A549 (cell line): ENCODE measurements around the gene PDLIM5. TPM values are rescaled to one million over a fixed set of nuclear protein-coding genes. Genes with fewer than 3 reads are reported as not detected.

Experiments
- ATAC-seq, 2 experiments: fragments of 200-7000 bp in 1 of 2; fragments of >200 bp in 1 of 2; cut with Nextera tagmentation in 1 of 2; cut with Tn5 transposase in 1 of 2; 3 replicates each; pipeline versions ENCODE4 v1.8.0 to v1.9.1; 2018 to 2020; ENCODE audit warnings: mild to moderate bottlenecking in 1 of 2, moderate library complexity in 1 of 2
- CTCF ChIA-PET: fragments of 300-600 bp; sonication (Branson Sonifier 250); formaldehyde crosslinking; extraction: SDS; loops from one replicate; lab custom pipeline; 2021; ENCODE audit warnings: antibody characterized with exemption, inconsistent platforms; lab: Yijun Ruan, JAX
- POLR2A ChIA-PET: fragments of 350-600 bp; formaldehyde crosslinking; extraction: SDS; loops from one replicate; lab custom pipeline; 2021; ENCODE audit warnings: antibody characterized with exemption, inconsistent platforms; lab: Yijun Ruan, JAX
- DNase-seq, 2 experiments: peaks; one replicate each; pipeline versions ENCODE4 v3.0.0 to v3.0.0-alpha.2; 2011 to 2016; ENCODE audit warnings: low read depth in 1 of 2, low spot score in 1 of 2
- FAIRE-seq: peaks from 2 replicates; lab custom pipeline; 2011; peaks lifted over from hg19 to GRCh38; lab: Jason Lieb, UNC
- H3K27ac ChIP-seq, 2 experiments: fragments of >200 bp; sonication (Bioruptor Twin); formaldehyde crosslinking; 3 replicates each; pipeline ENCODE4 v1.5.1; 2016 to 2017
- H3K4me1 ChIP-seq: fragments of >200 bp; sonication (Bioruptor Twin); formaldehyde crosslinking; 3 replicates; pipeline ENCODE4 v1.6.1; 2016
- H3K4me2 ChIP-seq: fragments of >200 bp; sonication (Bioruptor Twin); formaldehyde crosslinking; 3 replicates; pipeline ENCODE4 v1.6.1; 2016
- H3K4me3 ChIP-seq: fragments of >200 bp; sonication (Bioruptor Twin); formaldehyde crosslinking; 3 replicates; pipeline ENCODE4 v1.5.1; 2016
- H3K9me3 ChIP-seq: fragments of >200 bp; sonication (Bioruptor Twin); formaldehyde crosslinking; 3 replicates; pipeline ENCODE4 v1.6.1; 2016
- ATOH8 ChIP-seq: fragments of 250-450 bp; sonication (Bioruptor Pico); IDR thresholded peaks from 2 replicates; pipeline ENCODE4 v1.5.0; 2020; ENCODE audit warnings: low read depth, mild to moderate bottlenecking, moderate library complexity
- CBX2 ChIP-seq: fragments of 200-600 bp; sonication (generic); IDR thresholded peaks from 2 replicates; pipeline ENCODE4 v1.6.1; 2016; ENCODE audit warnings: low read depth, mild to moderate bottlenecking, borderline replicate concordance
- CBX8 ChIP-seq: fragments of 200-600 bp; sonication (generic); IDR thresholded peaks from 2 replicates; pipeline ENCODE4 v1.6.1; 2016
- CTCF ChIP-seq: fragments of >200 bp; sonication (Bioruptor Twin); formaldehyde crosslinking; IDR thresholded peaks from 3 replicates; pipeline ENCODE4 v1.5.1; 2016
- E2F6 ChIP-seq: IDR thresholded peaks from 2 replicates; pipeline ENCODE4 v1.6.1; 2012; ENCODE audit warnings: low read depth, borderline replicate concordance
- EHF ChIP-seq: fragments of 250-450 bp; sonication (Bioruptor Pico); IDR thresholded peaks from 2 replicates; pipeline ENCODE4 v1.5.0; 2020; ENCODE audit warnings: mild to moderate bottlenecking
- EHMT2 ChIP-seq: fragments of 200-600 bp; sonication (generic); IDR thresholded peaks from 2 replicates; pipeline ENCODE4 v1.6.1; 2016; ENCODE audit warnings: antibody characterized with exemption, low read depth, mild to moderate bottlenecking, moderate library complexity
- ELK1 ChIP-seq: fragments of 150-350 bp; IDR thresholded peaks from 2 replicates; pipeline ENCODE4 v1.6.1; 2014; ENCODE audit warnings: low read depth, mild to moderate bottlenecking, low read length
- HDAC2 ChIP-seq: fragments of 200-600 bp; sonication (generic); IDR thresholded peaks from 2 replicates; pipeline ENCODE4 v1.6.1; 2016
- HMGXB4 ChIP-seq: fragments of 250-450 bp; sonication (Bioruptor Pico); IDR thresholded peaks from 2 replicates; pipeline ENCODE4 v1.5.0; 2021; ENCODE audit warnings: mild to moderate bottlenecking, moderate library complexity, borderline replicate concordance
- HOXA7 ChIP-seq: fragments of 250-450 bp; sonication (Bioruptor Pico); IDR thresholded peaks from 2 replicates; pipeline ENCODE4 v1.5.0; 2020; ENCODE audit warnings: mild to moderate bottlenecking, moderate library complexity
- HOXB13 ChIP-seq: fragments of 250-450 bp; sonication (Bioruptor Pico); IDR thresholded peaks from 2 replicates; pipeline ENCODE4 v1.5.0; 2020; ENCODE audit warnings: low read depth, mild to moderate bottlenecking, moderate library complexity
- JUNB ChIP-seq: fragments of >200 bp; sonication (Bioruptor Twin); formaldehyde crosslinking; IDR thresholded peaks from 2 replicates; pipeline ENCODE4 v1.6.1; 2016
- MAZ ChIP-seq: fragments of 150-350 bp; IDR thresholded peaks from 2 replicates; pipeline ENCODE4 v1.6.1; 2014; ENCODE audit warnings: antibody characterized with exemption, low read depth, low read length, borderline replicate concordance
- NPAS2 ChIP-seq: fragments of 250-450 bp; sonication (Bioruptor Pico); IDR thresholded peaks from 2 replicates; pipeline ENCODE4 v1.8.0; 2022; ENCODE audit warnings: mild to moderate bottlenecking, moderate library complexity, borderline replicate concordance
- RCOR1 ChIP-seq: fragments of 150-350 bp; IDR thresholded peaks from 2 replicates; pipeline ENCODE4 v1.6.1; 2014; ENCODE audit warnings: antibody characterized with exemption, low read length, low read depth
- RNF2 ChIP-seq: fragments of 200-600 bp; sonication (generic); IDR thresholded peaks from 2 replicates; pipeline ENCODE4 v1.6.1; 2016; ENCODE audit warnings: low read depth, mild to moderate bottlenecking, antibody characterized with exemption, moderate library complexity, borderline replicate concordance
- TP53 ChIP-seq: fragments of 250-450 bp; sonication (Bioruptor Pico); IDR thresholded peaks from 2 replicates; pipeline ENCODE4 v1.5.0; 2021; ENCODE audit warnings: mild to moderate bottlenecking, moderate library complexity
- WGBS: methylation state at CpG from one replicate; pipeline ENCODE4 v1.1.6; 2017; ENCODE audit errors: missing lambda C conversion rate; 5-methylcytosine and 5-hydroxymethylcytosine counted together
- polyA plus RNA-seq, 4 experiments: library from polyadenylated mRNA; depleted of rRNA in 3 of 4; stranded (reverse); fragments of >200 nt; fragmentation: RNase III in 1 of 4; extraction: RNeasy Plus Mini Kit Qiagen cat#74134 plus additional on column Dnase treatment in 1 of 4; gene quantifications; 2 replicates in 3 of 4; 3 replicates in 1 of 4; pipeline ENCODE4 v1.2.3, GENCODE V29; 2011 to 2017

PDLIM5 gene
- polyA plus RNA-seq, 2 of the 4 experiments (the other 2 are of a cell fraction), result 54.2 to 242 TPM

- no peak overlapping the region for H3K27ac ChIP-seq
- TF ChIP-seq EHF (CRISPR knock-in tag) (no peak), HOXB13 (CRISPR knock-in tag) (no peak), RCOR1 (no peak), HMGXB4 (CRISPR knock-in tag) (no peak)
- TF ChIP-seq, all 56 proteins: peak for 0
- DNase-seq (no peak), FAIRE-seq (no peak), ATAC-seq (no peak)
- Histone ChIP-seq H3K9me3 (no peaks in the 10 kb centered on the region), H3K4me3 (no peak overlapping the region), H3K4me1 (peaks cover 1% of the 10 kb centered on the region), H3K4me2 (no peak overlapping the region)
- 92% methylated on average over 3 of the region's 3 CpGs for WGBS
- CTCF ChIA-PET, result interaction anchor here (0.7 kb wide), 1 partner anchor 20 kb away, joined by 3 read pairs; no protein-coding TSS in a partner anchor
- POLR2A ChIA-PET, result no interaction called here
These were observed 48.9 kb downstream of the PDLIM5 start for GRCh38 chr4:94500685-94501084.

GRCh38 chr4:94504545-94504944 lies 52.8 kb downstream of the PDLIM5 start:
- Histone ChIP-seq H3K9me3 (no peaks in the 10 kb centered on the region), H3K4me2 (no peak overlapping the region), H3K4me3 (no peak overlapping the region), H3K27ac (no peak overlapping the region), H3K4me1 (peaks cover 40% of the 10 kb centered on the region)
- CTCF ChIA-PET, result interaction anchor here (0.7 kb wide), 1 partner anchor 352 kb away, joined by 3 read pairs; no protein-coding TSS in a partner anchor
- TF ChIP-seq EHMT2 (no peak), NPAS2 (no peak), ATOH8 (CRISPR knock-in tag) (no peak), CTCF (no peak), RCOR1 (no peak), HDAC2 (no peak), TP53 (no peak), CBX2 (no peak), CBX8 (no peak), HOXA7 (no peak), E2F6 (no peak), RNF2 (no peak), MAZ (no peak), JUNB (no peak), ELK1 (no peak)
- 91% methylated on average over 4 of the region's 4 CpGs for WGBS
- ATAC-seq (no peak), FAIRE-seq (no peak), DNase-seq (no peak)
- POLR2A ChIA-PET, result no interaction called here
